Hepatocyte (in vitro differentiated cells): ENCODE results near the gene CDK13. TPM values are rescaled to one million over a fixed set of nuclear protein-coding genes. Genes with fewer than 3 reads are reported as not detected.

ENCODE experiments used
- DNase-seq: peaks from one replicate; pipeline ENCODE4 v3.0.0-alpha.2; 2016; ENCODE audit warnings: low spot score
- H2AFZ ChIP-seq: fragments of 200-600 bp; sonication (generic); 2 replicates; pipeline ENCODE4 v1.6.0; 2016; ENCODE audit warnings: antibody characterized with exemption, mild to moderate bottlenecking
- H3K27ac ChIP-seq: fragments of 200-600 bp; sonication (generic); 2 replicates; pipeline ENCODE4 v1.5.1; 2016; ENCODE audit warnings: mild to moderate bottlenecking
- H3K27me3 ChIP-seq: fragments of 200-600 bp; sonication (generic); 2 replicates; pipeline ENCODE4 v1.6.1; 2016
- H3K36me3 ChIP-seq: fragments of 200-600 bp; sonication (generic); replicated peaks from 2 replicates; pipeline ENCODE4 v1.5.1; 2016; ENCODE audit warnings: low read depth; ENCODE audit not compliant: insufficient read depth
- H3K4me1 ChIP-seq: fragments of 200-600 bp; sonication (generic); 2 replicates; pipeline ENCODE4 v1.5.1; 2016; ENCODE audit warnings: mild to moderate bottlenecking, moderate library complexity; ENCODE audit not compliant: insufficient read depth
- H3K4me2 ChIP-seq: fragments of 200-600 bp; sonication (generic); 2 replicates; pipeline ENCODE4 v1.6.0; 2016
- H3K4me3 ChIP-seq: fragments of 200-600 bp; sonication (generic); 2 replicates; pipeline ENCODE4 v1.5.1; 2016; ENCODE audit warnings: mild to moderate bottlenecking
- H3K79me2 ChIP-seq: fragments of 200-600 bp; sonication (generic); 2 replicates; pipeline ENCODE4 v1.6.0; 2017; ENCODE audit warnings: mild to moderate bottlenecking
- H3K9me2 ChIP-seq: fragments of 200-600 bp; sonication (generic); replicated peaks from 2 replicates; pipeline ENCODE4 v1.6.0; 2017; ENCODE audit warnings: mild to moderate bottlenecking; ENCODE audit not compliant: insufficient read depth
- H3K9me3 ChIP-seq: fragments of 200-600 bp; sonication (generic); 2 replicates; pipeline ENCODE4 v1.5.1; 2016; ENCODE audit warnings: low read depth, mild to moderate bottlenecking
- H4K20me1 ChIP-seq: fragments of 200-600 bp; sonication (generic); 2 replicates; pipeline ENCODE4 v1.6.0; 2016; ENCODE audit warnings: mild to moderate bottlenecking; ENCODE audit not compliant: insufficient read depth, poor library complexity, severe bottlenecking
- CTCF ChIP-seq: fragments of 200-600 bp; sonication (generic); IDR thresholded peaks from 2 replicates; pipeline ENCODE4 v1.5.1; 2016; ENCODE audit warnings: antibody characterized with exemption, mild to moderate bottlenecking; ENCODE audit not compliant: poor library complexity
- EZH2 ChIP-seq: fragments of 200-600 bp; sonication (generic); IDR thresholded peaks from 2 replicates; pipeline ENCODE4 v1.6.1; 2016; ENCODE audit warnings: antibody characterized with exemption, mild to moderate bottlenecking, borderline replicate concordance
- EZH2phosphoT487 ChIP-seq: fragments of 200-600 bp; sonication (generic); IDR thresholded peaks from one replicate; pipeline ENCODE4 v1.6.1; 2018; ENCODE audit warnings: antibody characterized with exemption, mild to moderate bottlenecking, low read depth, moderate library complexity; ENCODE audit not compliant: unreplicated experiment, severe bottlenecking
- WGBS: methylation state at CpG from one replicate; pipeline ENCODE4 v1.1.6; 2016; ENCODE audit warnings: low lambda C conversion rate; ENCODE audit errors: missing lambda C conversion rate; 5-methylcytosine and 5-hydroxymethylcytosine counted together
- polyA plus RNA-seq: library from polyadenylated mRNA; unstranded; fragments of >200 nt; fragmentation: Nextera tagmentation; extraction: Ambion mirVana; gene quantifications from 2 replicates; pipeline ENCODE4 v1.2.1, GENCODE V29; 2016
- total RNA-seq: library from RNA; depleted of rRNA; stranded (reverse); fragments of >200 nt; gene quantifications from 2 replicates; pipeline ENCODE4 v1.2.3, GENCODE V29; 2014

The CDK13 gene
- total and polyA plus RNA-seq, 2 experiments from 2014 or later, result 36.1 to 76.0 TPM

GRCh38 chr7:39985398-39985918, 35.4 kb downstream of the CDK13 start:
- Histone ChIP-seq H4K20me1 (peaks cover 72% of the 10 kb centered on the region), H2AFZ (no peak overlapping the region), H3K4me1 (peaks cover 6% of the 10 kb centered on the region), H3K79me2 (peaks cover 87% of the 10 kb centered on the region), H3K4me2 (no peak overlapping the region), H3K9me3 (no peaks in the 10 kb centered on the region), H3K9me2 (no peaks in the 10 kb centered on the region), H3K27me3 (no peaks in the 10 kb centered on the region), H3K4me3 (no peak overlapping the region), H3K27ac (no peak overlapping the region), H3K36me3 (no peaks in the 10 kb centered on the region)
- no peak for DNase-seq
- TF ChIP-seq EZH2phosphoT487, result no peak
- TF ChIP-seq EZH2, result no peak
- TF ChIP-seq CTCF, result no peak
- WGBS, result 85% methylated on average over 4 of the region's 4 CpGs

- H3K4me2 ChIP-seq, result no peak overlapping the region
- 87% methylated on average over 9 of the region's 9 CpGs for WGBS
- no peak for DNase-seq
- no peaks in the 10 kb centered on the region for H3K27me3 ChIP-seq
- H3K4me1 ChIP-seq, result peaks cover 6% of the 10 kb centered on the region
- H3K27ac ChIP-seq, result no peak overlapping the region
- no peaks in the 10 kb centered on the region for H3K9me2 ChIP-seq
- H2AFZ ChIP-seq, result no peak overlapping the region
- no peak overlapping the region for H3K4me3 ChIP-seq
- peaks cover 65% of the 10 kb centered on the region for H4K20me1 ChIP-seq
- H3K9me3 ChIP-seq, result no peaks in the 10 kb centered on the region
- H3K79me2 ChIP-seq, result peaks cover 94% of the 10 kb centered on the region
- no peak for TF ChIP-seq EZH2
- no peak for TF ChIP-seq CTCF
- no peak for TF ChIP-seq EZH2phosphoT487
- no peaks in the 10 kb centered on the region for H3K36me3 ChIP-seq
These were observed 37.7 kb downstream of the CDK13 start for GRCh38 chr7:39987641-39988347.

- H3K9me3 ChIP-seq, result no peaks in the 10 kb centered on the region
- H4K20me1 ChIP-seq, result peaks cover 3% of the 10 kb centered on the region
- H3K27me3 ChIP-seq, result no peaks in the 10 kb centered on the region
- H3K79me2 ChIP-seq, result peaks cover 47% of the 10 kb centered on the region
- H3K9me2 ChIP-seq, result no peaks in the 10 kb centered on the region
- no peak overlapping the region for H3K27ac ChIP-seq
- H3K36me3 ChIP-seq, result no peaks in the 10 kb centered on the region
- H3K4me2 ChIP-seq, result no peak overlapping the region
- TF ChIP-seq CTCF, result no peak
- no peak for TF ChIP-seq EZH2phosphoT487
- TF ChIP-seq EZH2, result no peak
- WGBS, result 96% methylated on average over 6 of the region's 6 CpGs
- no peak overlapping the region for H3K4me3 ChIP-seq
- no peak for DNase-seq
- no peaks in the 10 kb centered on the region for H3K4me1 ChIP-seq
- no peak overlapping the region for H2AFZ ChIP-seq
These were observed 50.8 kb downstream of the CDK13 start for GRCh38 chr7:40000734-40001315.
